ENCODE measurements around the gene HOXD4.

- TF ChIP-seq CTCF (IDR thresholded peaks at IDR 0.05 in 4 of 5, conservative IDR thresholded peaks at IDR 0.05 in 1 of 5) (no peak), POLR2A (IDR thresholded peaks at IDR 0.05) (no peak)
These were observed 8.4 kb downstream of the HOXD4 start for GRCh38 chr2:176159663-176160250.
